HEK293 (cell line): Measurements from ENCODE around the gene ACTR3C.

ENCODE experiments used
- CTCF ChIA-PET: fragments of 350-600 bp; formaldehyde crosslinking; extraction: SDS; loops from one replicate; lab custom pipeline; 2021; ENCODE audit warnings: antibody characterized with exemption; lab: Yijun Ruan, JAX
- POLR2A ChIA-PET: fragments of 300-600 bp; formaldehyde crosslinking; extraction: SDS; loops from one replicate; lab custom pipeline; 2020; ENCODE audit warnings: antibody characterized with exemption, inconsistent platforms; lab: Yijun Ruan, JAX
- H3K27ac ChIP-seq: fragments of 200-500 bp; sonication (Bioruptor generic); 2 replicates; pipeline ENCODE4 v1.5.1; 2014; ENCODE audit warnings: low read depth, low read length, control low read depth, inconsistent platforms; ENCODE audit errors: extremely low read depth
- H3K36me3 ChIP-seq, 2 experiments: fragments of 200-500 bp in 1 of 2; sonication (Bioruptor generic) in 1 of 2; 1 replicate in 1 of 2; 2 replicates in 1 of 2; pipeline ENCODE4 v1.5.1; 2014 to 2017; ENCODE audit warnings: inconsistent platforms in 2 of 2, low read length in 2 of 2; ENCODE audit not compliant: control insufficient read depth in 2 of 2, insufficient read depth in 1 of 2
- H3K4me1 ChIP-seq: fragments of 200-500 bp; sonication (Bioruptor generic); 2 replicates; pipeline ENCODE4 v1.5.1; 2014; ENCODE audit warnings: mild to moderate bottlenecking, low read length, inconsistent platforms; ENCODE audit not compliant: control insufficient read depth, insufficient read depth
- H3K4me3 ChIP-seq: 2 replicates; pipeline ENCODE4 v1.5.1; 2011; ENCODE audit warnings: low read depth, mild to moderate bottlenecking, control low read depth, low read length, moderate library complexity
- H3K9me3 ChIP-seq: fragments of 200-500 bp; sonication (Bioruptor generic); 2 replicates; pipeline ENCODE4 v1.5.1; 2014; ENCODE audit warnings: low read depth, low read length, inconsistent platforms; ENCODE audit not compliant: control insufficient read depth, insufficient read depth
- AEBP2 ChIP-seq: fragments of 450-650 bp; formaldehyde crosslinking; IDR thresholded peaks from 2 replicates; pipeline ENCODE4 v1.5.1; 2016; ENCODE audit warnings: missing biosample characterization, missing genetic modification characterization, borderline replicate concordance
- KLF17 ChIP-seq: fragments of 450-650 bp; formaldehyde crosslinking; IDR thresholded peaks from 2 replicates; pipeline ENCODE4 v1.5.1; 2016; ENCODE audit warnings: missing biosample characterization, missing genetic modification characterization
- SCRT2 ChIP-seq: fragments of 450-650 bp; formaldehyde crosslinking; IDR thresholded peaks from 2 replicates; pipeline ENCODE4 v1.5.1; 2016; ENCODE audit warnings: missing biosample characterization, missing genetic modification characterization
- SP7 ChIP-seq: fragments of 450-650 bp; formaldehyde crosslinking; IDR thresholded peaks from 2 replicates; pipeline ENCODE4 v1.5.1; 2016; ENCODE audit warnings: missing biosample characterization, missing genetic modification characterization
- WT1 ChIP-seq: fragments of 450-650 bp; formaldehyde crosslinking; IDR thresholded peaks from 2 replicates; pipeline ENCODE4 v1.5.1; 2016; ENCODE audit warnings: missing biosample characterization, missing genetic modification characterization
- ZBTB20 ChIP-seq: fragments of 450-650 bp; formaldehyde crosslinking; IDR thresholded peaks from 2 replicates; pipeline ENCODE4 v1.5.1; 2016; ENCODE audit warnings: missing biosample characterization, missing genetic modification characterization
- ZBTB48 ChIP-seq: fragments of 450-650 bp; formaldehyde crosslinking; IDR thresholded peaks from 2 replicates; pipeline ENCODE4 v1.5.1; 2016; ENCODE audit warnings: missing biosample characterization, missing genetic modification characterization
- ZBTB49 ChIP-seq: fragments of 450-650 bp; formaldehyde crosslinking; IDR thresholded peaks from 2 replicates; pipeline ENCODE4 v1.5.1; 2016; ENCODE audit warnings: missing biosample characterization, missing genetic modification characterization, low read depth
- ZIC2 ChIP-seq: fragments of 450-650 bp; formaldehyde crosslinking; IDR thresholded peaks from 2 replicates; pipeline ENCODE4 v1.5.1; 2016; ENCODE audit warnings: missing biosample characterization, missing genetic modification characterization
- ZNF19 ChIP-seq: fragments of 450-650 bp; formaldehyde crosslinking; IDR thresholded peaks from 2 replicates; pipeline ENCODE4; 2016; ENCODE audit warnings: missing biosample characterization, missing genetic modification characterization, low read depth
- ZNF223 ChIP-seq: fragments of 450-650 bp; formaldehyde crosslinking; IDR thresholded peaks from 2 replicates; pipeline ENCODE4 v1.5.1; 2016; ENCODE audit warnings: missing biosample characterization, missing genetic modification characterization
- ZNF311 ChIP-seq: fragments of 450-650 bp; formaldehyde crosslinking; IDR thresholded peaks from 2 replicates; pipeline ENCODE4 v1.5.1; 2017; ENCODE audit warnings: missing biosample characterization, missing genetic modification characterization, borderline replicate concordance
- ZNF324 ChIP-seq: fragments of 450-650 bp; formaldehyde crosslinking; IDR thresholded peaks from 2 replicates; pipeline ENCODE4 v1.5.1; 2016; ENCODE audit warnings: missing biosample characterization, missing genetic modification characterization
- ZNF362 ChIP-seq: fragments of 450-650 bp; formaldehyde crosslinking; IDR thresholded peaks from 2 replicates; pipeline ENCODE4 v1.5.1; 2016; ENCODE audit warnings: missing biosample characterization, missing genetic modification characterization
- ZNF513 ChIP-seq: fragments of 450-650 bp; IDR thresholded peaks from 2 replicates; pipeline ENCODE4 v1.5.1; 2018; ENCODE audit warnings: missing biosample characterization, missing genetic modification characterization
- ZNF555 ChIP-seq: fragments of 450-650 bp; formaldehyde crosslinking; conservative IDR thresholded peaks from 2 replicates; pipeline ENCODE4 v1.5.1; 2017; ENCODE audit warnings: missing biosample characterization, mild to moderate bottlenecking, missing genetic modification characterization, inconsistent platforms
- ZNF585B ChIP-seq: fragments of 450-650 bp; formaldehyde crosslinking; IDR thresholded peaks from 2 replicates; pipeline ENCODE4 v1.5.1; 2016; ENCODE audit warnings: missing biosample characterization, missing genetic modification characterization
- ZNF658 ChIP-seq: fragments of 450-650 bp; formaldehyde crosslinking; IDR thresholded peaks from 2 replicates; pipeline ENCODE4; 2016; ENCODE audit warnings: missing biosample characterization, missing genetic modification characterization
- ZNF707 ChIP-seq: fragments of 450-650 bp; formaldehyde crosslinking; IDR thresholded peaks from 2 replicates; pipeline ENCODE4 v1.5.1; 2016; ENCODE audit warnings: missing biosample characterization, missing genetic modification characterization
- ZNF747 ChIP-seq: fragments of 450-650 bp; formaldehyde crosslinking; IDR thresholded peaks from 2 replicates; pipeline ENCODE4 v1.5.1; 2016; ENCODE audit warnings: missing biosample characterization, missing genetic modification characterization
- ZNF792 ChIP-seq: fragments of 450-650 bp; formaldehyde crosslinking; IDR thresholded peaks from 2 replicates; pipeline ENCODE4 v1.5.1; 2016; ENCODE audit warnings: missing biosample characterization, missing genetic modification characterization
- ZNF843 ChIP-seq: fragments of 450-650 bp; formaldehyde crosslinking; IDR thresholded peaks from 2 replicates; pipeline ENCODE4 v1.5.1; 2016; ENCODE audit warnings: missing biosample characterization, missing genetic modification characterization

The ACTR3C gene

GRCh38 chr7:150368096-150368883 is 44.9 kb upstream of the ACTR3C start, which contains the start of gene REPIN1 (continued):
- TF ChIP-seq ZBTB49 (no peak), KLF17 (peak; percentile 38; the same call in 1 of the 2 replicates), ZNF792 (tag by site-specific recombination) (0 out of 2 replicates have a peak, but pooled peaks have one; percentile 38), ZNF585B (tag by site-specific recombination) (no peak), ZBTB20 (tag by site-specific recombination) (peak; percentile 80), ZNF707 (tag by site-specific recombination) (no peak), ZNF843 (tag by site-specific recombination) (peak; percentile 51), ZIC2 (tag by site-specific recombination) (peak; percentile 73)

- Histone ChIP-seq H3K36me3 (peaks cover 0 to 33% of the 10 kb centered on the region in 2 experiments; a peak in 1 of 3 replicates), H3K9me3 (no peaks in the 10 kb centered on the region), H3K4me1 (no peaks in the 10 kb centered on the region), H3K27ac (peak overlapping the region; percentile 74), H3K4me3 (peak overlapping the region; percentile 89)
- ChIA-PET POLR2A (interaction anchor here (0.8 to 2.5 kb wide), 4 partner anchors 10 to 33 kb away, joined by 3 to 18 read pairs (median 6); no protein-coding TSS in a partner anchor), CTCF (interaction anchor here (0.8 kb wide), 1 partner anchor 10 kb away, joined by 4 read pairs; no protein-coding TSS in a partner anchor)
- TF ChIP-seq ZNF658 (tag by site-specific recombination): no peak
- TF ChIP-seq ZNF747 (tag by site-specific recombination): no peak
- TF ChIP-seq SCRT2 (tag by site-specific recombination): peak; percentile 63; the same call in 1 of the 2 replicates
- no peak for TF ChIP-seq ZNF362 (tag by site-specific recombination)
- no peak for TF ChIP-seq ZBTB48
- peak; percentile 46 for TF ChIP-seq WT1 (tag by site-specific recombination)
- no peak for TF ChIP-seq SP7 (tag by site-specific recombination)
- no peak for TF ChIP-seq ZNF513 (tag by site-specific recombination)
- TF ChIP-seq ZNF19: no peak
- TF ChIP-seq ZNF223: no peak
- TF ChIP-seq AEBP2 (tag by site-specific recombination): no peak
- TF ChIP-seq ZNF555 (tag by site-specific recombination): no peak
- TF ChIP-seq ZNF311: no peak
- TF ChIP-seq ZNF324 (tag by site-specific recombination): 0 out of 2 replicates have a peak, but pooled peaks have one; percentile 8
These were observed 44.3 kb upstream of the ACTR3C start for GRCh38 chr7:150367677-150368095.
